Fibroblast of skin of right biceps (primary cell): ENCODE data around the gene NUP107.
"Not testable (repeated sequence)": the region's sequence is repeated elsewhere in the genome, so short reads cannot be mapped to it uniquely, and the experiment has no call there.

ENCODE experiments used
- DNase-seq: peaks from one replicate; pipeline ENCODE4 v3.0.0-alpha.2; 2013

Gene NUP107

GRCh38 chr12:68686595-68687521 lies at the start of gene NUP107:
TSS of gene NUP107 (plus strand) at chr12:68686978. CDS start at chr12:68687066, 88 bp downstream.
- DNase-seq: peak; percentile 98

- DNase-seq: not testable (repeated sequence)
Measured at GRCh38 chr12:68637439-68637838, 49.3 kb upstream of the NUP107 start.

- DNase-seq: no peak
Measured at GRCh38 chr12:68638171-68638570, 48.6 kb upstream of the NUP107 start.

DNA sequence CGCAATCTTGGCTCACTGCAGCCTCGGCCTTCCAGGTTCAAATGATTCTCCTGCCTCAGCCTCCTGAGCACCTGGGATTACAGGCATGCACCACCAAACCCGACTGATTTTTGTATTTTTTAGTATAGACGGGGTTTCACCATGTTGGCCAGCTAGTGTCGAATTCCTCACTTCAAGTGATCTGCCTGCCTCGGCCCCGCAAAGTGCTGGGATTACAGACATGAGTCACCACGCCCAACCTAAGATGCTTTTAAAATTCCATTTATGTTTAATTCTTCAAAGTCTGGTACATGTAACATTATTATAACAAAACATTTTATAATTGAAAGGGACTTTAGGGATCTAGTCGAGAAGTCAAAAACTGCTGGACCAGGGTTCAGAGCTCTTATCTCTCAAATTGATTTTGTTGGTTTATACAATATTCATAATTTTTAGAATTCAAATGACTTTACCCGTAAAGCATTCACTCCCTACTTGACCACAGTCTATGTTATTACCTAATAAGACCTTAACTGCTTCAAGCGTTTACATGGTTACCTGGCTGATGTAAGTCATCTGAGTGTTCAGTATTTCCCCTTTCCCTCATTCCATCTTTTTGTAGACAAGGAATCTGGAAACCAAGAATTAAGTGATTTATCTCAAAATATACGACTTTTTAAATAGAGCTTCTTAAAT lies 47.9 kb upstream of the NUP107 start:
- DNase-seq: peak; percentile 38

- no peak for DNase-seq
Measured at GRCh38 chr12:68639396-68639767, 47.4 kb upstream of the NUP107 start.

DNA sequence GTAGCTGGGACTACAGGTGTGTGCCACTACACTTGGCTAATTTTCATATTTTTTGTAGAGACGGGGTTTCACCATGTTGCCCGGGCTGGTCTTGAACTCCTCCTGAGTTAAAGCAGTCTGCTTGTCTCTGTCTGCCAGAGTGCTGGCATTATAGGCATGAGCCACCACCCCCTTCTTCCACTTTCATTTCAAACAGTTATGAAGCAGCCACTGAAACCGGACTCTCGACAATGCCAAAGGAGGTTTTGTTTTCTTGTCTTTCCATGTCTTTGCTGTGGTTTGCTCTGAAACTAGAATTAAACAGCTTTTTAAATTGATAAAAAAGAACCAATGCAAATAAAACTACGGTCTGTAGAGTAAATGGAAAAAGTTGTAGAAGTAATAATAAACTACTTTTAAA lies 45.6 kb upstream of the NUP107 start:
- no peak for DNase-seq

GRCh38 chr12:68646484-68646883 lies 40.3 kb upstream of the NUP107 start:
- no peak for DNase-seq

- no peak for DNase-seq
Measured at GRCh38 chr12:68647507-68647906, 39.3 kb upstream of the NUP107 start.

- DNase-seq: no peak
Measured at GRCh38 chr12:68648179-68648578, 38.6 kb upstream of the NUP107 start.

DNA sequence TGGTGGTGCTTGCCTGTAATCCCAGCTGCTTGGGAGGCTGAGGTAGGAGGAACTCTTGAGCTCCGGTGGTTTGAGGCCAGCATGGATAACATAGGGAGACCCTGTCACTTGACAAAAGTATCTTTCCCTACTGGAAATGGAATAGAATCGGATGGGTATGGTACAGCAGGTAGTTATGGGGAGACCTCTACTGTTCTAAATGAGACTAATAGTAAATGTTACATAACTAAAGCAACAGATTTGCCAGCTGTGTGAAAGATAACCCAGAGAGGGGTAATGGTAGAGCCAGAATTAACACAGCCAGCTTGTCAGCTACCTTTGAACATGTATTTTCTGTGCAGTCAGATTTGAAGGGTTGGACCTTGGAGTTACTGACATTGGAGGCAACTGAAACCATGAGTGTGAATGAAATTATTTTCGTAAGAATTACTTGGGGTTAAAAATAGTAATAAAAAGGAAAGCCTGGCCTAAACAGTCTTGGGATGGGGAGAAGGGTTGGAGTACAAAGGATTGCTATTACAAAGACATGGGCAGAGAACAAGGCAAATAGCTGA lies 21.7 kb upstream of the NUP107 start:
- DNase-seq: peak; percentile 4

DNA sequence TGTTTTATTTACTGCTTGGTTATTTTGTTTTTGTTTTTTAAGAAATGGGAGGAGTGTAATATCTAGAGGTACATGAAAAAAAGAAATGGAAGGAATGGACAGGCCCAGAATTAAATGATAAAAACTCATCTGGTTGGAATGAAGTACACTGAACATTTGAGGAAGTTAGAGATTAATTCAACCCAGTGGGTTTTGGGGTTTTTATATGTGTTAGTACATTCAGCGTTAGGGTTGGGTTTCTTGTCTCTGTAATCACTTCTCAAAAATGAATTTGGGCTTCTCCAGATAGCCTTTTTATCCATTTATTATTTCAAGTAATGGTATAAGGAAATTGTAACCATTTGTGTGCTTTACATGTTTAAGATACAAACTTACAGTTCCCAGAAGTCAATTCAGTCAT lies 19.5 kb upstream of the NUP107 start:
- no peak for DNase-seq

DNA sequence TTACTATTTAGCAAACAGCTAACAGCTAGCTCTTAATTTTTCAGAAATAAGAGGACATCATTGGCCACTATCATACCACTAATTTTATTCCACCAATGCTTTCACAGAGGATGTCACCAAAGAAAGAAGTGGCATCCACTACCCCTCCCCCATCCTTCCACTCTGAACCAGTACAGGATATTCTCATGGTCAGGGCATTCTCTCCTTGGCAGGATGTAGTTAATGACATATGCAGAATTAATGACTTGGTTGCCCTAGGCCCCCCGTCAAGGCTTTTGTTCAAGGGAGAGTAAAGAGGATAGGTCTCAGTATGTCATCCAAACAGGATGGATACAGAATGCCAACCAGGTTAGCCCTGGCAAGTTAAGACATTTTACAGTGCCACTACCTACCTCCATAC lies 18.9 kb upstream of the NUP107 start:
- peak; percentile 10 for DNase-seq

DNA sequence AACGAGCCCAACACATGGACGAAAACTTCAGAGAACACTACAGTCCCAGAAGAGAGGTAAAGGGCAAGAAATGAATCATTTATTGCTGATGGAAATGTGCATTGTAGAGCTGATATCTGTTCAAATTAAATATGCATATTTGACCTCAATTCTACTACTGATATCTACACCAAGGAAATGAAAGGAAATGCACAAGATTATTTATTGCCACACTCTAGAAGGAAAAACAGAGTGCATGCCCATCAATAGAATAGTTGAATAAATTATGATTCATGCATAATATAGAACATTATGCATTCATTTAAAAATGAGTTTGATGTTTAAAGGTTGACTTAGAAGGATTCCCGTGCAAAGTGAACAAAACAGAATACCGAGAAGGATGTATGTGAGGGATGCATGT lies 15.6 kb upstream of the NUP107 start:
- DNase-seq: no peak

- no peak for DNase-seq
Measured at GRCh38 chr12:68673788-68674187, 13.0 kb upstream of the NUP107 start.

GRCh38 chr12:68674376-68674775 lies 12.4 kb upstream of the NUP107 start:
- no peak for DNase-seq

DNA sequence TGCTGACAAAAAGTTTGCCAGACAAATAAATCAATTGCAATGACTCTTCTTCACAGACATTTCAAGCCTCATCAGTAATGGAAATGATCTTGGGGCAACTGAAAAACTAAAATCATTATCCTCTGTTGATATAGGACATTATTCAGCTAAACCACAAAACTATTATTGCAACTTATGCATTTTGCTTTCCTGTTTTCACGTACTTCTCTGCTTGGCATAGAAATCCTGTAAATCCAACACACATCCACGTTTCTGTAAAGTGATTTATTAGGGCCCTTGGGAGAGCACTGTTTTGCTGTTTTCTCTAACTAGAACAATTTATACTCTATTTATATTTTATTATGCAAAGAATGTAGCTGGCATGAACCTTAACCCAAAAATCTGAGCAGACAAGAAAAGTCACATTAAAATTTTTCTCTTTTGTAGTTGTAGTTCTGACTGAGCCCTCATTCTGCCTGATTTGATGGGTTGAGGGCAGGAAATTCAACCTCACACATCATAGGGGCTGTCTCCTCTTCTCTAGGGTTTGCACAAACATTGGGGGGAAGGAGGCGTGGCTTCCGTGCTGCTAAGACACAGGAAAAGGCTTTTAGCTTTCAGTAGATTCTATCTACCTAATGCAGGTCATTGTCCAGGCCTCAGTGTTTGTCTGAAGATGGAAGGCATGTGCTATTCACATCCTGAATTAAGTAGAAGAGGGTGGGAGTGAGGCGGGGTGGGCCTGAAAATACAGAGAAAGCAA lies 11.5 kb upstream of the NUP107 start:
- peak; percentile 66 for DNase-seq

- DNase-seq: not testable (repeated sequence)
Measured at GRCh38 chr12:68676854-68677253, 9.9 kb upstream of the NUP107 start.

DNA sequence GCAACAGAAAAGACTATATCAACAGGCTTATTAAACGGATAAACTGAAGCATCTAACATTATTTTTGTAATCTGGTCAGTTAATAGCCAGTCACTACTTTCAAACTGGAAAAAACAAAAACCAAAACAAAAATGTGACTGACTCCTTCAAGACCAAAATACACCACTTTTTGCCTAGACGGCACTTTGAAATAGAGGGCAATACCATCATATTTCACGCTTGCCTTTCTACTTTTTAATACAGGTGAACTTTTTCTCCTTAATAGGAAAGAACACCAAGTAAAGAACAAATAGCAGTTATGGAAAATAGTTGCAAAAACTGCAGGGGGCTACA lies 550 bp upstream of the NUP107 start:
- no peak for DNase-seq

- DNase-seq: no peak
Measured at GRCh38 chr12:68695454-68695853, 8.7 kb downstream of the NUP107 start.

GRCh38 chr12:68699486-68699885 lies 12.7 kb downstream of the NUP107 start:
- no peak for DNase-seq

- DNase-seq: no peak
Measured at GRCh38 chr12:68727776-68728175, 41.0 kb downstream of the NUP107 start.

GRCh38 chr12:68733661-68734071 lies 46.9 kb downstream of the NUP107 start:
- peak; percentile 83 for DNase-seq

DNA sequence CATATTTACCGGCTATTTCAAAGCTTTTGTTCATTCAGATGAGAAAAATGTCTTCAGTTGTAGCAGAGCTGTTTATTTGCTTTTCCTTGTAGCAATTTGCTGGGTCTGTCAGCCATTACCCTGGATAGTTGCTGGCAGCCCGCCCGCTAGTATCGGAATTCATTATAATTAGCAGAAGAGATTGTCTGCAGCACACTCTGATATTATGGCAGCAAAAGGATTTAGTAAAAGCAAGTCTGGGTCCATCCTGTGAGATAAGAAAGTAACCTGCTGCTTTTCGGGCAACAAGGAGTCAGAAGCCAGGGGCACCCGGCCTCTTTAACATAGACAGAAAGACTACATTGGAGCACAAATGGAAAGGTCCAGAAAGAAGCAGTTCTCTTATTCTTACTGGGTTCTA lies 53.1 kb downstream of the NUP107 start:
- DNase-seq: no peak
